Motor neuron (in vitro differentiated cells): ENCODE results near the gene CYTH2. TPM values are rescaled to one million over a fixed set of nuclear protein-coding genes. Genes with fewer than 3 reads are reported as not detected.

Experiments used
- ATAC-seq, 8 experiments: fragments of 200-7000 bp; cut with Tn5 transposase; replicated peaks in 6 of 8; 2 replicates each; pipeline ENCODE4 v1.8.0; 2021; ENCODE audit warnings: mild to moderate bottlenecking in 8 of 8, moderate library complexity in 8 of 8
- H3K27ac ChIP-seq, 2 donors: fragments of 250-450 bp; sonication (Bioruptor Pico); 2 replicates each; pipeline ENCODE4 v1.9.0; 2021; ENCODE audit warnings: antibody characterized with exemption in 2 of 2, mild to moderate bottlenecking in 2 of 2, moderate library complexity in 1 of 2
- H3K4me1 ChIP-seq, 2 donors: fragments of 250-450 bp; sonication (Bioruptor Pico); replicated peaks in 1 of 2; 2 replicates each; pipeline ENCODE4 v1.6.1; 2021; ENCODE audit warnings: antibody characterized with exemption in 2 of 2, mild to moderate bottlenecking in 2 of 2, moderate library complexity in 1 of 2
- H3K4me3 ChIP-seq, 5 donors: fragments of 250-450 bp; sonication (Bioruptor Pico); 2 replicates each; pipeline ENCODE4 v1.9.0; 2021; ENCODE audit warnings: antibody characterized with exemption in 5 of 5, mild to moderate bottlenecking in 5 of 5, moderate library complexity in 4 of 5
- WGBS, 10 experiments: fragments of 450-650 bp; shearing (Covaris generic); methylation state at CpG; one replicate each; pipeline ENCODE4 v1.0.0; 2022; 5-methylcytosine and 5-hydroxymethylcytosine counted together
- in situ Hi-C, 9 experiments: fragments of 400-800 bp; cut with MboI; loops; one replicate each; pipeline ENCODE4 v1.15.0; 2021; ENCODE audit warnings: low sequenced_read_pairs in 9 of 9, low pct_unique_long_range_greater_than_20kb in 2 of 9; ENCODE audit not compliant: unreplicated experiment in 9 of 9
- total RNA-seq, 8 experiments: library from RNA; unstranded; fragments of 300-600 nt; gene quantifications; 2 replicates each; pipeline versions ENCODE4 v1.2.3 to v1.2.4, GENCODE V29; 2022

Gene CYTH2
- total RNA-seq: 10 to 100 TPM; 17.3 to 84.5 (median 39.3) TPM

- WGBS, 10 experiments: 0 to 6% methylated on average over 1 to 3 of the region's 66 CpGs; no CpG with 5 or more reads in 8 of the 10 experiments
- H3K4me1 ChIP-seq: peaks cover 11 to 12% of the 10 kb centered on the region in 2 donors
- H3K4me3 ChIP-seq: peak within 1 kb of the TSS; percentile 86 to 99 (median 97)
- in situ Hi-C loops: no loop called here
- peak; percentile 46 to 67 (median 51) for ATAC-seq
- H3K27ac ChIP-seq: peak within 1 kb of the TSS; percentile 98 to 99
These were observed at the start of gene CYTH2 for GRCh38 chr19:48469289-48469881. Gene CYTH2, plus strand, starts transcription at chr19:48469369. Its CDS starts 139 bp downstream, at chr19:48469508.

- in situ Hi-C loops: no loop called here
- ATAC-seq: peak in 2 of 8 experiments; percentile 71 to 73
- H3K4me1 ChIP-seq: peaks cover 4 to 12% of the 10 kb centered on the region in 2 donors
- no peak overlapping the region for H3K4me3 ChIP-seq
- H3K27ac ChIP-seq: no peak overlapping the region
- 3 to 100% (median 82%) methylated on average over 1 to 5 of the region's 16 CpGs; no CpG with 5 or more reads in 4 of the 10 experiments for WGBS, 10 experiments
These were observed 47.6 kb upstream of the CYTH2 start for GRCh38 chr19:48421548-48421947.

- in situ Hi-C loops: no loop called here
- ATAC-seq: peak; percentile 37 to 66 (median 52)
These were observed 44.4 kb upstream of the CYTH2 start for GRCh38 chr19:48424694-48425219.

GRCh38 chr19:48428670-48429069 is 40.5 kb upstream of the CYTH2 start:
- in situ Hi-C loops: no loop called here
- WGBS, 10 experiments: 80 to 100% (median 83%) methylated on average over 1 of the region's 1 CpG; no CpG with 5 or more reads in 7 of the 10 experiments
- no peak for ATAC-seq
- Histone ChIP-seq H3K4me1 (peaks cover 0 to 7% of the 10 kb centered on the region in 2 donors), H3K4me3 (no peak overlapping the region), H3K27ac (no peak overlapping the region)

More at GRCh38 chr19:48424694-48425219, 44.4 kb upstream of the CYTH2 start:
- H3K4me1 ChIP-seq: peaks cover 0 to 7% of the 10 kb centered on the region in 2 donors
- H3K4me3 ChIP-seq: no peak overlapping the region
- H3K27ac ChIP-seq: peak overlapping the region in 1 of 2 donors; percentile 45
- 0 to 54% (median 36%) methylated on average over 1 to 7 of the region's 8 CpGs; no CpG with 5 or more reads in 2 of the 10 experiments for WGBS, 10 experiments

- 17 to 100% (median 85%) methylated on average over 1 to 4 of the region's 8 CpGs; no CpG with 5 or more reads in 1 of the 10 experiments for WGBS, 10 experiments
- no peaks in the 10 kb centered on the region for H3K4me1 ChIP-seq
- no peak overlapping the region for H3K27ac ChIP-seq
- in situ Hi-C loops: no loop called here
- no peak overlapping the region for H3K4me3 ChIP-seq
- no peak for ATAC-seq
These were observed 35.8 kb upstream of the CYTH2 start for GRCh38 chr19:48433337-48433736.

GRCh38 chr19:48436586-48436985 is 32.6 kb upstream of the CYTH2 start:
- 59 to 86% (median 72%) methylated on average over 2 to 4 of the region's 5 CpGs; no CpG with 5 or more reads in 7 of the 10 experiments for WGBS, 10 experiments
- no peaks in the 10 kb centered on the region for H3K4me1 ChIP-seq
- no peak overlapping the region for H3K27ac ChIP-seq
- in situ Hi-C loops: no loop called here
- no peak overlapping the region for H3K4me3 ChIP-seq
- no peak for ATAC-seq

- H3K4me1 ChIP-seq: peaks cover 11 to 12% of the 10 kb centered on the region in 2 donors
- WGBS, 10 experiments: 80 to 100% (median 90%) methylated on average over 1 to 12 of the region's 20 CpGs; no CpG with 5 or more reads in 3 of the 10 experiments
- in situ Hi-C loops: no loop called here
- H3K4me3 ChIP-seq: no peak overlapping the region
- no peak for ATAC-seq
- H3K27ac ChIP-seq: no peak overlapping the region
These were observed 27.7 kb upstream of the CYTH2 start for GRCh38 chr19:48441360-48442050.

GRCh38 chr19:48442116-48443035 is 26.8 kb upstream of the CYTH2 start:
- ATAC-seq: no peak
- Histone ChIP-seq H3K27ac (no peak overlapping the region), H3K4me1 (peaks cover 13 to 16% of the 10 kb centered on the region in 2 donors), H3K4me3 (no peak overlapping the region)
- WGBS, 10 experiments: 80 to 100% (median 100%) methylated on average over 1 to 2 of the region's 94 CpGs; no CpG with 5 or more reads in 7 of the 10 experiments
- in situ Hi-C loops: no loop called here

GRCh38 chr19:48443256-48443655 is 25.9 kb upstream of the CYTH2 start:
- Histone ChIP-seq H3K4me3 (no peak overlapping the region), H3K27ac (no peak overlapping the region), H3K4me1 (peaks cover 13 to 16% of the 10 kb centered on the region in 2 donors)
- in situ Hi-C loops: no loop called here
- no peak for ATAC-seq
- WGBS, 10 experiments: 15% methylated on average over 9 of the region's 60 CpGs; no CpG with 5 or more reads in 9 of the 10 experiments

- 10 to 47% methylated on average over 3 to 6 of the region's 45 CpGs; no CpG with 5 or more reads in 8 of the 10 experiments for WGBS, 10 experiments
- Histone ChIP-seq H3K4me3 (peak overlapping the region in 1 of 5 donors; percentile 86), H3K27ac (no peak overlapping the region), H3K4me1 (peaks cover 13 to 16% of the 10 kb centered on the region in 2 donors)
- in situ Hi-C loops: no loop called here
- ATAC-seq: no peak
These were observed 25.4 kb upstream of the CYTH2 start for GRCh38 chr19:48443731-48444128.

GRCh38 chr19:48444129-48444935 is 24.8 kb upstream of the CYTH2 start:
- Histone ChIP-seq H3K4me3 (peak overlapping the region; percentile 73 to 95 (median 79)), H3K27ac (peak overlapping the region; percentile 87 to 92), H3K4me1 (peaks cover 13 to 16% of the 10 kb centered on the region in 2 donors)
- in situ Hi-C loops: no loop called here
- 7 to 88% (median 26%) methylated on average over 1 to 13 of the region's 38 CpGs; no CpG with 5 or more reads in 4 of the 10 experiments for WGBS, 10 experiments
- ATAC-seq: no peak

GRCh38 chr19:48444936-48445200 is 24.3 kb upstream of the CYTH2 start:
- peak overlapping the region; percentile 87 to 92 for H3K27ac ChIP-seq
- H3K4me1 ChIP-seq: peaks cover 13 to 16% of the 10 kb centered on the region in 2 donors
- in situ Hi-C loops: no loop called here
- no peak for ATAC-seq
- 0 to 83% (median 20%) methylated on average over 1 to 3 of the region's 3 CpGs; no CpG with 5 or more reads in 1 of the 10 experiments for WGBS, 10 experiments
- peak overlapping the region; percentile 73 to 95 (median 79) for H3K4me3 ChIP-seq
